GM12874 (cell line): ENCODE results near the gene PEDS1.

Source experiments
- CTCF ChIP-seq: IDR thresholded peaks from 2 replicates; pipeline ENCODE4 v1.5.1; 2011; ENCODE audit warnings: low read depth, mild to moderate bottlenecking, control low read depth, low read length, moderate library complexity; ENCODE audit not compliant: insufficient read depth

Gene PEDS1

GRCh38 chr20:50122763-50123162 lies 30.8 kb downstream of the PEDS1 start:
- TF ChIP-seq CTCF: no peak

DNA sequence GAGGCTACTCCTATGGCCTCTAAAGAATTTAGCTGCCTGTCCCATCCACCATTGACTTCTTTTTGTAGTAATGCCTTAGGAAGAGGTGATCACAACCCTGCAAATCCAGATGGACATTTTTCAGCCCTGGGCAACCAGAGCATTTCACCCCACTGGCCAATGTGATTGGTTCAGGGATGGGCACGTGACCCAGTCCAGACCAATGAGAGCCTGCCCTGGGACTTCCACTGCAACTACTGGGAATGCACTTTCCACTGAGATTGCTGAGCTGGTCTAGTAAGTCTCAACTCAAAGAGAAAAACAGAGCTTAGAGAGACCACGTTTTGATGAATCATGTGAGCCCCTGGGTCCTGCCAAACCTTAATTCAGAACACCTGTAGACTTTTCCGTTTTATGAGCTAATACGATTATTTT lies 31.7 kb downstream of the PEDS1 start:
- no peak for TF ChIP-seq CTCF

- TF ChIP-seq CTCF: peak; percentile 87
Measured at GRCh38 chr20:50120935-50121693, 32.4 kb downstream of the PEDS1 start.

DNA sequence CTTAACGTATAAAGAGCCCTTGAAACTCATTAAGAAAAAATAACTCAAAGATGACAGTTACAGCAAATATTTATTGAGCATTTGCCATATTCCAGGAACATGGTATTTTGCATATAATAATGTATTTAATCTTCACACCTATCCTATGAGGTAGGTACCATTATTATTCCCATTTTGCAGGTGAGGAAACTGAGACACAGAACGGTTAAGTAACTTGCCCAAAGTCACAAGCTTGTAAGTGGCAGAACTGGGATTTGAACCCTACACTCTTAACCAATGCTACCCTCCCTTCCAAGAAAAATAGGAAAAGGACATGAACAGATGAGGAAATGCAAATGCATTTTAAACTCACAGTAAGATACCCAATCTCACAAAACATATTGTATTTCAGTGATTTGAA lies 35.3 kb downstream of the PEDS1 start:
- no peak for TF ChIP-seq CTCF

DNA sequence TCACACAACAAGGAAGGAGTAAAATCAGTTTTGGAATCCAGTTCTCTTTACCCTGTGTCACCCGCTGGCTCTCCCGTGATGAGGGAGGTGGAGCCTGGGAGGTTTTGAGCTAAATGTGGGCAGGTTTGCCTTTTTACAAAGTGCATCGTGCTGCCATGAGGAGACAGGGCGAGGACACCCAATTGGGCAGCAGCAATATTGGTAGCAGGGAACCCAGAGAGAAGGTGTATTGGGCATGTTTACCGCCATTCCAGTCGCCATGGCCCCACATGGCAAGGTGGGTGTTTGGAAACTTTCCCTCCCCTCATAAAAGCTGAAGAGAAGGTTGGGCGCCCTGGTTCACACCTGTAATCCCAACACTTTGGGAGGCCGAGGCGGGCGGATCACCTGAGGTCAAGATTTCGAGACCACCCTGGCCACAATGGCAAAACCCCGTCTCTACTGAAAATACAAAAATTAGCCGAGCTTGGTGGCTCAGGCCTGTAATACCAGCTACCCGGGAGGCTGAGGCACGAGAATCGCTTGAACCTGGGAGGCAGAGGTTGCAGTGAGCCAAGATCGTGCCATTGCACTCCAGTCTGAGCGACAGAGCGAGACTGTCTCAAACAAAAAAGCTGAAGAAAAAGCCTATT lies 37.0 kb downstream of the PEDS1 start:
- no peak for TF ChIP-seq CTCF

- no peak for TF ChIP-seq CTCF
Measured at GRCh38 chr20:50115591-50116367, 37.7 kb downstream of the PEDS1 start.

GRCh38 chr20:50115041-50115512 lies 38.4 kb downstream of the PEDS1 start:
- TF ChIP-seq CTCF: no peak
